Mucosa of rectum (tissue), 2 donors: ENCODE measurements around the gene CLDN20.
"Not testable (repeated sequence)": the region's sequence is repeated elsewhere in the genome, so short reads cannot be mapped to it uniquely, and the experiment has no call there.

Experiments used
- H3K27ac ChIP-seq, 2 donors: one replicate each; pipeline ENCODE4 v1.7.0; 2013; ENCODE audit warnings: inconsistent platforms in 2 of 2, low read depth in 2 of 2, low read length in 2 of 2
- H3K27me3 ChIP-seq, 2 donors: one replicate each; pipeline ENCODE4 v1.7.0; 2013; ENCODE audit warnings: low read length in 2 of 2; ENCODE audit not compliant: control insufficient read depth in 2 of 2, insufficient read depth in 2 of 2
- H3K36me3 ChIP-seq, 2 donors: one replicate each; pipeline ENCODE4 v1.7.0; 2013; ENCODE audit warnings: low read length in 2 of 2; ENCODE audit not compliant: control insufficient read depth in 2 of 2, insufficient read depth in 2 of 2
- H3K4me1 ChIP-seq, 2 donors: one replicate each; pipeline ENCODE4 v1.7.0; 2013; ENCODE audit warnings: low read length in 2 of 2, mild to moderate bottlenecking in 1 of 2; ENCODE audit not compliant: control insufficient read depth in 2 of 2, insufficient read depth in 2 of 2
- H3K4me3 ChIP-seq, 2 donors: one replicate each; pipeline ENCODE4 v1.7.0; 2013; ENCODE audit warnings: low read length in 2 of 2
- H3K9ac ChIP-seq, 2 donors: one replicate each; pipeline ENCODE4 v1.7.0; 2013; ENCODE audit warnings: low read length in 2 of 2, low read depth in 1 of 2, mild to moderate bottlenecking in 1 of 2
- H3K9me3 ChIP-seq, 2 donors: one replicate each; pipeline ENCODE4 v1.7.0; 2013; ENCODE audit warnings: low read length in 2 of 2; ENCODE audit not compliant: control insufficient read depth in 2 of 2
- donor health status: healthy.
- donor health status: Normal muscosa, but diverticular disease.

The CLDN20 gene

DNA sequence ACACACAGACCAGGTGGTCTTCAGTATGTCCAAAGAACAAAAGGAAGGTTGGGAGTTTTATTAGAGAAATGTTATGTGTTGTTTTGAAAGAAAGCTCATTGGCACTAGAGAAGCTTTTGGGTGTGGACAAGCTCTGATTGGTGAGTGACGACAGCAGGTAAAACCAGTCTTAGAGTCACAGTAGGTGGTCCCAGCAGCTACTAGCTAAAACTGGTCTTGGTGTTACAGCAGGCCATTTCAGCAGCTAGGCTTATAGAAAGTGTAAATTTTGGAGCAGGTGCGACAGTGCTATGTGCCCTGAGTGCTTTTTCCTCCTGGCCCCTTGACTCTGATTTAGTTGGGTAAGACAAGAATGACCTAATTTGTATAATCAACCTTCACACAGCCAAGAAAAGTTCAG lies 3.6 kb downstream of the CLDN20 start:
- Histone ChIP-seq H3K27ac (no peak overlapping the region), H3K36me3 (peaks cover 0 to 4% of the 10 kb centered on the region in 2 donors), H3K27me3 (no peaks in the 10 kb centered on the region), H3K9me3 (no peaks in the 10 kb centered on the region), H3K4me3 (no peak overlapping the region), H3K4me1 (no peaks in the 10 kb centered on the region), H3K9ac (no peak overlapping the region)

DNA sequence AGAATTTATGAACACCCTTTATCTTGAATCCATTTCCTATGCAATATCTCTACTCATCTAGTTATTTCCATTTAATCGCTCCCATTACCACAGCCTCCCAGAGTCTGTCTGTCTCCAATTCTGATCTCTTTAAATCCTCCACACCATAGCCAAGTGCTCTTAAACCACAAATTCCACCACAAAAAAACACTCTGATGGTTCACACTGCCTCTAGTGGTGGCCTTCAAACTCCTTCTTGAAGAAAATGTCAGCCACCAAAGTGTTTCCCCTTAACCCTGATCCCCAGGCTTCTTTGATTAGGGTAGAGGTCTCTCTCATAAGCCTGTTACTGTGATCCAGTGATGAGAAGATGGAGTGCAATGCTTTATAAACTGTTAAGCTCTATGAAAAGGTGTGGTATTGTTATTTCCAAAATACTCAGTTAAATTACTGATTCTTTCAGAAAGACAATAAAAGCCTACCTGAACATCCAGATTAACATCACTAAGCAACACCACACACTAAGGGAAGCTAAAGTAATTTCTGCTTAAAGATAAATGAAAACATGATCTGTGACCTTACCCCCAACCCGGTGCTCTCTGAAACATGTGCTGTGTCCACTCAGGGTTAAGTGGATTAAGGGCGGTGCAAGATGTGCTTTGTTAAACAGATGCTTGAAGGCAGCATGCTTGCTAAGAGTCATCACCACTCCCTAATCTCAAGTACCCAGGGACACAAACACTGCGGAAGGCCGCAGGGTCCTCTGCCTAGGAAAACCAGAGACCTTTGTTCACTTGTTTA lies 4.5 kb downstream of the CLDN20 start:
- not testable (repeated sequence) for H3K36me3 ChIP-seq, H3K4me1 ChIP-seq, H3K4me3 ChIP-seq, H3K27me3 ChIP-seq, H3K9ac ChIP-seq, H3K9me3 ChIP-seq, H3K27ac ChIP-seq

- Histone ChIP-seq H3K4me1 (peaks cover 0 to 3% of the 10 kb centered on the region in 2 donors), H3K9me3 (no peaks in the 10 kb centered on the region), H3K36me3 (peaks cover 0 to 4% of the 10 kb centered on the region in 2 donors), H3K27ac (no peak overlapping the region), H3K4me3 (no peak overlapping the region), H3K9ac (no peak overlapping the region), H3K27me3 (no peaks in the 10 kb centered on the region)
These were observed 6.0 kb downstream of the CLDN20 start for GRCh38 chr6:155269765-155270164.

DNA sequence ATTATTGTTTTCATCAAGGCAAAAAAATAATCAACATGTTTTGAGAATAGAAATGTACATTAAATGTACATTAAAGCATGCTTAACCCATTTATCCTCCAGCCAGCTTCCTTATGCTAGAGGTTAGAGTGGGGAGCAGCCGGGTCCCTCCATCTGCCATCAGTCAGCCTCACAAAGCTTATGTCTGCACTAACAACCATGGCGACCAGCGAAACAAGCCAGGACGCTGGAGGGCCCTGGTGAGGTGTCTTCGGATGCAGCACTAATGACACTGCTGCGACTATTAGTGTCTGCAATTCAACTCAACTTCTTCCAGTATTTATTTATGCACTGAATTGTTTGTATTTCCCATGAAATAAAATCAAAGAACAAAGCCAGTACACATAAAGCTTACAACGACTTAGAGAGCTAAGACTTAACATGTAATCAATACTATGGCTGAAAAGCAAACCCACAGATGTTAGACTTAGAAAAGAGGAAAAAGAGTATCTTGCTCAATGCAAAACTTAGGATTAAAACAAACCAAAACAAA lies 6.8 kb downstream of the CLDN20 start:
- H3K27me3 ChIP-seq, result no peaks in the 10 kb centered on the region
- H3K9me3 ChIP-seq, result no peaks in the 10 kb centered on the region
- peaks cover 0 to 3% of the 10 kb centered on the region in 2 donors for H3K4me1 ChIP-seq
- H3K36me3 ChIP-seq, result peaks cover 2 to 5% of the 10 kb centered on the region in 2 donors
- no peak overlapping the region for H3K27ac ChIP-seq
- H3K4me3 ChIP-seq, result no peak overlapping the region
- H3K9ac ChIP-seq, result no peak overlapping the region

GRCh38 chr6:155271145-155271544 lies 7.3 kb downstream of the CLDN20 start:
- Histone ChIP-seq H3K4me3 (no peak overlapping the region), H3K27ac (no peak overlapping the region), H3K9me3 (no peaks in the 10 kb centered on the region), H3K9ac (no peak overlapping the region), H3K27me3 (no peaks in the 10 kb centered on the region), H3K4me1 (peaks cover 0 to 7% of the 10 kb centered on the region in 2 donors), H3K36me3 (peaks cover 5 to 9% of the 10 kb centered on the region in 2 donors)

DNA sequence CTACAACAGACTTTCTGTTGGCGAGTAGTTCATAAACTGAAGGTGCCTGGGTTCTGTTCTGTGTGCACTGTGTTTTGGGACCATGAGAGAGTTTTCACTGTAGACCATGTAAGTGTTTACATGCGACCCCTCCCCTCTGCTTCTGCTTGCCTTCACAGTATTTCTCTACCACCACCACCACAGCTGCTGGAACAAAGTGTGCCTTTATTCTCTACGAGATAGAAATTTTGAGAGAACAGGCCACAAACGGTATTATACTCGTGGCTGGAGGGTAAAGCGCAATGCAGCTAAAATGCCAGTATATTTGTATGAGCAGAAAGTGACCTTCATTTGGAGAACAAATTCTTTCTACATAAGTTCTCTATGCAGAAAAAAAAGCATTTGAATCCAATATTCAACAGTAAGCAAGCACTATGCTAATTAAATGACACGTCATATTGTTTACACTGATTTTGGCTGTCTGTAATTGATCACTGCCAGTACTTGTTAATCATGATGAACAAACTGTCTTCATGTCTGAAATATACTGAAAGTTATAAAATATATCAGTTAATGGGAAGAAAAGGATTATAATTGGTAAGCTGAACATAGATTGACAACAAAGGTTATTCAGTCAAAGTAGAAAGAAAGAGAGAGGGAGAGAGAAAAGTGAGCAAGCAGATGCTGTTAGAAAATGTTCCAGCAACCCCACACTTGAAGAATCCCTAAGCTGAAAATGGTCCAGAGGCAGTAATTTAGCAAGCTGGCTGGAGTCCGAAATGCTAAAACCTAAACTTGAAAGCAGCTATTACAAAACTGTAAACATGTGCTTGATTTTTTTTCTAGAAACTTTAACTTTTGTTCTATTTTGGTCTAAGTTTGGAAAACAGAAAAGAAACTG lies 8.8 kb downstream of the CLDN20 start:
- Histone ChIP-seq H3K9me3 (no peaks in the 10 kb centered on the region), H3K27ac (peak overlapping the region; percentile 6 to 8), H3K36me3 (peaks cover 5 to 9% of the 10 kb centered on the region in 2 donors), H3K4me1 (peaks cover 0 to 7% of the 10 kb centered on the region in 2 donors), H3K9ac (no peak overlapping the region), H3K27me3 (no peaks in the 10 kb centered on the region), H3K4me3 (no peak overlapping the region)

- H3K9me3 ChIP-seq, result no peaks in the 10 kb centered on the region
- no peak overlapping the region for H3K9ac ChIP-seq
- H3K4me1 ChIP-seq, result peaks cover 0 to 7% of the 10 kb centered on the region in 2 donors
- H3K27me3 ChIP-seq, result no peaks in the 10 kb centered on the region
- no peak overlapping the region for H3K4me3 ChIP-seq
- H3K36me3 ChIP-seq, result peaks cover 5 to 9% of the 10 kb centered on the region in 2 donors
- H3K27ac ChIP-seq, result peak overlapping the region in 1 of 2 donors; percentile 6
These were observed 9.6 kb downstream of the CLDN20 start for GRCh38 chr6:155273431-155273830.

DNA sequence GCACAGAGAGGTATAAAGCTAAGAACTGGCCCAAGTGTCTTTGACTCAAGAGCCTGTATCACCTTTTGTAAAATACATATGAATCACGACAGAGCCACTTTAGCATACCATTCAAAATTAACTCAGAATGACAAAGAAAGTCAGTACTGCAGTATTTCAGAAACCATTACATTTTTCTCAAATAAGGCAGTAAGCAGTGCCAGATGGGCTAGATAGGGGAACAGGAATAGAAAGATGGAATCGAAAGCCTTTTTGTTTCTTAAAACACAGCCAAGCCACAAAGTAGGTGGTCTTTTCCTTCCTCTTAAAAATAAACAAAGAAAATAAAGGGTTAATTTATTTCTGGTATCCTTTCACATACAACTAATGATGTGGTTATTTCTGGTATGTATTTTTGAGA lies 10.3 kb downstream of the CLDN20 start:
- Histone ChIP-seq H3K9me3 (no peaks in the 10 kb centered on the region), H3K4me3 (no peak overlapping the region), H3K4me1 (peaks cover 0 to 7% of the 10 kb centered on the region in 2 donors), H3K36me3 (peaks cover 7 to 9% of the 10 kb centered on the region in 2 donors), H3K27ac (peak overlapping the region in 1 of 2 donors; percentile 2), H3K9ac (no peak overlapping the region), H3K27me3 (no peaks in the 10 kb centered on the region)

- H3K27me3 ChIP-seq, result no peaks in the 10 kb centered on the region
- H3K27ac ChIP-seq, result no peak overlapping the region
- H3K4me3 ChIP-seq, result no peak overlapping the region
- H3K9ac ChIP-seq, result no peak overlapping the region
- H3K36me3 ChIP-seq, result peaks cover 7 to 9% of the 10 kb centered on the region in 2 donors
- H3K9me3 ChIP-seq, result no peaks in the 10 kb centered on the region
- H3K4me1 ChIP-seq, result peaks cover 0 to 7% of the 10 kb centered on the region in 2 donors
These were observed 10.7 kb downstream of the CLDN20 start for GRCh38 chr6:155274533-155274932.
